Central memory CD4-positive, alpha-beta T cell (primary cell): ENCODE results near the gene PSMA8.
"Not testable (repeated sequence)": the region's sequence is repeated elsewhere in the genome, so short reads cannot be mapped to it uniquely, and the experiment has no call there.

Experiments used
- DNase-seq: peaks from one replicate; pipeline ENCODE4 v3.0.0; 2022

PSMA8 gene

DNA sequence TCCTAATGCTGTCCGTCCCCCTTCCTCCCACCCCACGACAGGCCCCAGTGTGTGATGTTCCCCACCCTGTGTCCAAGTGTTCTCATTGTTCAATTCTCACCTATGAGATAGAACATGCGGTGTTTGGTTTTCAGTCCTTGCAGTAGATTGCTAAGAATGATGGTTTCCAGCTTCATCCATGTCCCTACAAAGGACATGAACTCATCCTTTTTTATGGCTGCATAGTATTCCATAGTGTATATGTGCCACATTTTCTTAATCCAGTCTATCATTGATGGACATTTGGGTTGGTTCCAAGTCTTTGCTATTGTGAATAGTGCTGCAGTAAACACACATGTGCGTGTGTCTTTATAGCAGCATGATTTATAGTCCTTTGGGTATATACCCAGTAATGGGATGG is 105.0 kb downstream of the PSMA8 start:
- not testable (repeated sequence) for DNase-seq

GRCh38 chr18:26242392-26242791 is 108.7 kb downstream of the PSMA8 start:
- DNase-seq, result not testable (repeated sequence)
